Inflammatory macrophage treated with lipopolysaccharide for 4 hours (primary cell): ENCODE data around the gene PROKR2.

Experiments used
- DNase-seq: peaks from one replicate; pipeline ENCODE4 v3.0.0-alpha.2; 2020

PROKR2 gene

GRCh38 chr20:5316188-5317158 is at the start of gene PROKR2:
Gene PROKR2, minus strand, starts transcription at chr20:5316954. Its CDS starts 2,585 bp downstream, at chr20:5314369.
- DNase-seq = no peak

- DNase-seq = peak; percentile 20
These were observed 48.3 kb upstream of the PROKR2 start for GRCh38 chr20:5364997-5365597.

- DNase-seq = no peak
These were observed 47.5 kb upstream of the PROKR2 start for GRCh38 chr20:5364136-5364821.

- DNase-seq = no peak
These were observed 46.0 kb upstream of the PROKR2 start for GRCh38 chr20:5362771-5363170.

GRCh38 chr20:5361176-5361575 is 44.4 kb upstream of the PROKR2 start:
- no peak for DNase-seq

- DNase-seq = peak; percentile 91
These were observed 41.2 kb upstream of the PROKR2 start for GRCh38 chr20:5357946-5358345.

GRCh38 chr20:5356941-5357340 is 40.2 kb upstream of the PROKR2 start:
- DNase-seq = peak; percentile 49

- DNase-seq = peak; percentile 70
These were observed 38.1 kb upstream of the PROKR2 start for GRCh38 chr20:5354901-5355300.

- DNase-seq = peak; percentile 77
These were observed 37.1 kb upstream of the PROKR2 start for GRCh38 chr20:5353624-5354496.

- no peak for DNase-seq
These were observed 32.7 kb upstream of the PROKR2 start for GRCh38 chr20:5349448-5349847.

- DNase-seq = no peak
These were observed 25.3 kb upstream of the PROKR2 start for GRCh38 chr20:5342021-5342420.

- DNase-seq = no peak
These were observed 14.6 kb upstream of the PROKR2 start for GRCh38 chr20:5331340-5331739.

GRCh38 chr20:5328268-5328667 is 11.5 kb upstream of the PROKR2 start:
- DNase-seq = no peak

GRCh38 chr20:5327356-5327755 is 10.6 kb upstream of the PROKR2 start:
- no peak for DNase-seq

GRCh38 chr20:5315807-5316187 is 957 bp downstream of the PROKR2 start:
- no peak for DNase-seq

- DNase-seq = no peak
These were observed 2.8 kb downstream of the PROKR2 start for GRCh38 chr20:5313916-5314315.

GRCh38 chr20:5312518-5312917 is 4.2 kb downstream of the PROKR2 start:
- DNase-seq = no peak

GRCh38 chr20:5309971-5310370 is 6.8 kb downstream of the PROKR2 start:
- DNase-seq = no peak

- no peak for DNase-seq
These were observed 17.9 kb downstream of the PROKR2 start for GRCh38 chr20:5298811-5299210.

- DNase-seq = no peak
These were observed 19.3 kb downstream of the PROKR2 start for GRCh38 chr20:5297280-5298004.

GRCh38 chr20:5290596-5290995 is 26.2 kb downstream of the PROKR2 start:
- DNase-seq = no peak

GRCh38 chr20:5282561-5282960 is 34.2 kb downstream of the PROKR2 start:
- DNase-seq = no peak
